Tibial artery (tissue), 4 donors: ENCODE data around the gene CDC26.

ENCODE experiments used
- DNase-seq, 2 donors: peaks; one replicate each; pipeline ENCODE4 v3.0.0-alpha.2; 2019
- H3K27ac ChIP-seq, 2 donors: fragments of 200-600 bp; sonication (generic) in 1 of 2; 1 replicate in 1 of 2; 2 replicates in 1 of 2; pipeline ENCODE4 v1.5.1; 2018 to 2019; ENCODE audit warnings: mild to moderate bottlenecking in 1 of 2
- H3K27me3 ChIP-seq, 2 donors: fragments of 200-600 bp; sonication (generic) in 1 of 2; one replicate each; pipeline versions ENCODE4 v1.5.1 to v1.6.0; 2016 to 2019
- H3K36me3 ChIP-seq, 3 donors: fragments of 200-600 bp; sonication (generic) in 2 of 3; one replicate each; pipeline ENCODE4 v1.5.1; 2016 to 2019; ENCODE audit warnings: mild to moderate bottlenecking in 2 of 3
- H3K4me1 ChIP-seq, 4 donors: fragments of 200-600 bp; sonication (generic) in 2 of 4; 1 replicate in 3 of 4; 2 replicates in 1 of 4; pipeline ENCODE4 v1.5.1; 2016 to 2019
- H3K4me3 ChIP-seq, 2 donors: fragments of 200-600 bp; sonication (generic) in 1 of 2; 1 replicate in 1 of 2; 2 replicates in 1 of 2; pipeline ENCODE4 v1.5.1; 2018 to 2019; ENCODE audit warnings: mild to moderate bottlenecking in 2 of 2
- H3K9me3 ChIP-seq, 3 donors: fragments of 200-600 bp; sonication (generic) in 1 of 3; one replicate each; pipeline ENCODE4 v1.5.1; 2016 to 2019
- intact Hi-C: fragments of 100-400 bp; cut with DNase I; formaldehyde crosslinking; loops from one replicate; pipeline ENCODE4 v1.15.0; 2023; ENCODE audit warnings: low total_unique reads
- TF ChIP-seq, protein P1 (sequence below), 2 experiments: fragments of 200-600 bp in 1 of 2; fragments of 450-650 bp in 1 of 2; IDR thresholded peaks; one replicate each; pipeline ENCODE4 v1.5.1; 2017 to 2019; ENCODE audit warnings: antibody characterized with exemption in 2 of 2, mild to moderate bottlenecking in 1 of 2, moderate library complexity in 1 of 2

CDC26 gene

DNA sequence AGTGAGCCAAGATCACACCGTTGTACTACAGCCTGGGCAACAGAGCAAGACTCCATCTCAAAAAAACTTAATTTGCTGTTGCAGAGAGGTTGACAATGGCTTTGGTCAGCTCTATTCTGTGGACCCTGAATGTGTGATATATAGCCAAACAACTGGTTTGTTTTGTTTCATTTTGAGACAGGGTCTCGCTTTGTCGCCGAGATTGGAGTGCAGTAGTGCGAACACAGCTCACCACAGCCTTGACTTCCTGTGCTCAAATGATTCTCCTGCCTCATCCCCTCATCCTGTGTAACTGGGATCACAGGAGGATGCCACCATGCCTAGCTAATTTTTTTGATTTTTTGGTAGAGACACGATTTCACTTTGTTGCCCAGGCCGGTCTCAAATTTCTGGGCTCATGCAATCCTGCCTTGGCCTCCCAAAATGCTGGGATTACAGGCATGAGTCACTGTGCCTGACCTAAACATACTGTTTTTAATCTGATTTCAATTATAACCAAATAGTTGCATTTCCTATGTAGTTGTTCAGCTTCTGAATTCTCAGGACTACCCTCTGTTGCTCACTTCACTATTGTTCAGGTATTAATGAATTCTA, 18.0 kb upstream of the CDC26 start:
- TF ChIP-seq, protein P1, sequence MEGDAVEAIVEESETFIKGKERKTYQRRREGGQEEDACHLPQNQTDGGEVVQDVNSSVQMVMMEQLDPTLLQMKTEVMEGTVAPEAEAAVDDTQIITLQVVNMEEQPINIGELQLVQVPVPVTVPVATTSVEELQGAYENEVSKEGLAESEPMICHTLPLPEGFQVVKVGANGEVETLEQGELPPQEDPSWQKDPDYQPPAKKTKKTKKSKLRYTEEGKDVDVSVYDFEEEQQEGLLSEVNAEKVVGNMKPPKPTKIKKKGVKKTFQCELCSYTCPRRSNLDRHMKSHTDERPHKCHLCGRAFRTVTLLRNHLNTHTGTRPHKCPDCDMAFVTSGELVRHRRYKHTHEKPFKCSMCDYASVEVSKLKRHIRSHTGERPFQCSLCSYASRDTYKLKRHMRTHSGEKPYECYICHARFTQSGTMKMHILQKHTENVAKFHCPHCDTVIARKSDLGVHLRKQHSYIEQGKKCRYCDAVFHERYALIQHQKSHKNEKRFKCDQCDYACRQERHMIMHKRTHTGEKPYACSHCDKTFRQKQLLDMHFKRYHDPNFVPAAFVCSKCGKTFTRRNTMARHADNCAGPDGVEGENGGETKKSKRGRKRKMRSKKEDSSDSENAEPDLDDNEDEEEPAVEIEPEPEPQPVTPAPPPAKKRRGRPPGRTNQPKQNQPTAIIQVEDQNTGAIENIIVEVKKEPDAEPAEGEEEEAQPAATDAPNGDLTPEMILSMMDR (IDR thresholded peaks at IDR 0.05), result no peak
- Histone ChIP-seq H3K4me3 (no peak overlapping the region), H3K27me3 (no peaks in the 10 kb centered on the region), H3K27ac (no peak overlapping the region), H3K4me1 (no peaks in the 10 kb centered on the region), H3K36me3 (peaks cover 46 to 55% (median 54%) of the 10 kb centered on the region in 3 donors), H3K9me3 (no peaks in the 10 kb centered on the region)
- DNase-seq, result no peak
- intact Hi-C loops, result no loop called here

DNA sequence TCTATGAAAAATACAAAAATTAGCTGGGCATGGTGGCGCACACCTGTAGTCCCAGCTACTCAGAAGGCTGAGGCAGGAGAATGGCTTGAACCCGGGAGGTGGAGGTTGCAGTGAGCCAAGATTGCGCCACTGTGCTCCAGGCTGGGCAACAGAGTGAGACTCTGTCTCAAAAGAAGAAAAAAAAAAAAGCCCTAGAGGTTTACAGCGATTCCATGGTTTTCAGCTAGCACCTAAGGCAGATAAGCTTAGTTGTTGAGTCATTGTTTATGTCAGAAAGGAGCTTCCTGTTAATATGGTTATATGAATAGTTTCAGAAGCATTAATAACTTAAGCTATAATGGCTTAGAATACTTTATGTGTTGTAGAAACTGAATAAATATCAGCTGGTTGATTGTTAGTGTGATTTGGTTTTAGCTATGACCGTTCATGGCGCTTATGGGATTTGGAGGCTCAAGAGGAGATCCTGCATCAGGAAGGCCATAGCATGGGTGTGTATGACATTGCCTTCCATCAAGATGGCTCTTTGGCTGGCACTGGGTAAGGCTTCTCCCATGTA, 14.8 kb upstream of the CDC26 start:
- DNase-seq, result no peak
- H3K36me3 ChIP-seq, result peaks cover 76 to 87% (median 86%) of the 10 kb centered on the region in 3 donors
- TF ChIP-seq, protein P1 (IDR thresholded peaks at IDR 0.05), result no peak
- no peaks in the 10 kb centered on the region for H3K9me3 ChIP-seq
- H3K27ac ChIP-seq, result no peak overlapping the region
- H3K4me1 ChIP-seq, result no peaks in the 10 kb centered on the region
- H3K4me3 ChIP-seq, result no peak overlapping the region
- no peaks in the 10 kb centered on the region for H3K27me3 ChIP-seq
- intact Hi-C loops, result no loop called here

DNA sequence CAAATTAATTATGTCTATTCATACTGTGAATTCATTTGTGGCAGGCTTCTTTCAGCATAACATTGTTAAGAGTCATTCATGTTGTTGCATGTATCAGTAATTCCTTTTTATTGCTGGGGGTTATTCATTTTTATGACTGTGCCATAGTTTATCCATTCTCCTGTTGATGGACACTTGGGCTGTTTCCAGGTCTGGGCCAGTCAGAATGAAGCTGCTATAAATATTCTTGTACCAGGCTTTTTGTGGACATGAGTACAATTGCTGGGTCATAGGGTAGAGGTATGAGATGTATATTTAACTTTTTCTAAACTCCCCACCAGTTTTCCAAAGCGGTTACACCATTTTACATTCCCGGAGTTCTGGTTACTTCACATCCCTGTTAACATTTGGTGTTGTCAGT, 13.7 kb upstream of the CDC26 start:
- intact Hi-C loops, result no loop called here
- H3K4me3 ChIP-seq, result no peak overlapping the region
- no peaks in the 10 kb centered on the region for H3K9me3 ChIP-seq
- TF ChIP-seq, protein P1 (IDR thresholded peaks at IDR 0.05), result no peak
- peaks cover 87 to 98% (median 96%) of the 10 kb centered on the region in 3 donors for H3K36me3 ChIP-seq
- H3K4me1 ChIP-seq, result no peaks in the 10 kb centered on the region
- no peaks in the 10 kb centered on the region for H3K27me3 ChIP-seq
- no peak overlapping the region for H3K27ac ChIP-seq
- no peak for DNase-seq

DNA sequence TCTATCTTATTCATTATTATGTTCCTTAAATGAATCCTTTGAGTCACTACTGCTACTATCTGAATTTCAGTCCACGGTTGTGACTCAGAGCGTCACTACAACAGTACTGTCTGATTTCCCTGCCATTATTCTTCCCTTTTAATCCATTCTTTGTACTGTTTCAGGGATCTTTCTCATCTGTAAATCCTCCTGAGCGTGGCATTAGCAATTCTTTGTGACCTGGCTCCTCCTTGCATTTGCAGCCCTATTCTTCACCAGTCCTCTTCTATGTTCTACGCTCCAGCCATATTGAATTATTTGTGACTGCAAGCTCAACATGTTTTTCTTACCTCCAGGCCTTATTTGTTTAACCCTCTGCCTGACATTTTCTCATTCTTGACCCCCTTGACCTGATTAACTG, 6.0 kb upstream of the CDC26 start:
- peaks cover 69 to 90% (median 85%) of the 10 kb centered on the region in 3 donors for H3K36me3 ChIP-seq
- intact Hi-C loops, result loop anchor here (5.0 kb wide), 1 partner anchor 56 kb away; no protein-coding TSS in a partner anchor
- DNase-seq, result no peak
- H3K9me3 ChIP-seq, result no peaks in the 10 kb centered on the region
- peaks cover 0 to 15% (median 8%) of the 10 kb centered on the region in 4 donors for H3K4me1 ChIP-seq
- TF ChIP-seq, protein P1 (IDR thresholded peaks at IDR 0.05), result no peak
- H3K27me3 ChIP-seq, result no peaks in the 10 kb centered on the region
- no peak overlapping the region for H3K4me3 ChIP-seq
- H3K27ac ChIP-seq, result no peak overlapping the region

DNA sequence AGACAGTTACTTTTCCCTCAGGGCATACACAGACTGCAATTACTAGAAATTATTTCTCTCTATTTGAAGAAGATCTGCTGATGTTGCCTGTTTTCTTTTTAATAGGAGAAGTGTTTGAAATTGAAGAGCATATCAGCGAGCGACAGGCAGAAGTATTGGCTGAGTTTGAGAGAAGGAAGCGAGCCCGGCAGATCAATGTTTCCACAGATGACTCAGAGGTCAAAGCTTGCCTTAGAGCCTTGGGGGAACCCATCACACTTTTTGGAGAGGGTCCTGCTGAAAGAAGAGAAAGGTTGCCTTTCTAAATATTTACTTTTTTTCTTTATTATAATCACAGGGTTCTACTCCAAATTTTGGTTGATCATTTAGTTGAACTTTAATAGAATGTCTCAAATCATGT, 3.5 kb upstream of the CDC26 start:
- Histone ChIP-seq H3K4me3 (no peak overlapping the region), H3K27me3 (no peaks in the 10 kb centered on the region), H3K9me3 (no peaks in the 10 kb centered on the region), H3K4me1 (peaks cover 0 to 28% (median 18%) of the 10 kb centered on the region in 4 donors), H3K27ac (no peak overlapping the region), H3K36me3 (peaks cover 47 to 65% (median 61%) of the 10 kb centered on the region in 3 donors)
- no peak for DNase-seq
- TF ChIP-seq, protein P1 (IDR thresholded peaks at IDR 0.05), result no peak
- intact Hi-C loops, result loop anchor here (5.0 to 10.0 kb wide), 3 partner anchors 54 to 376 kb away; partner anchors contain the start of genes ALAD, FKBP15 and SLC31A1
